GM12878 (cell line): ENCODE measurements around the gene ANKRD33B.

ENCODE experiments used
- CTCF ChIP-seq, 3 experiments: IDR thresholded peaks in 2 of 3; conservative IDR thresholded peaks in 1 of 3; 2 replicates each; pipeline ENCODE4 v1.5.1; 2011; ENCODE audit warnings: low read depth in 3 of 3, low read length in 3 of 3, mild to moderate bottlenecking in 3 of 3, control low read depth in 2 of 3, moderate library complexity in 2 of 3, inconsistent platforms in 1 of 3, mixed read lengths in 1 of 3; ENCODE audit not compliant: control insufficient read depth in 2 of 3, insufficient read depth in 1 of 3; ENCODE audit errors: extremely low read depth in 1 of 3
- ELK1 ChIP-seq: IDR thresholded peaks from 2 replicates; pipeline ENCODE4 v1.6.1; 2012; ENCODE audit warnings: low read depth, low read length, improper control_type of control experiment
- NFYB ChIP-seq: IDR thresholded peaks from 2 replicates; pipeline ENCODE4 v1.6.1; 2011; ENCODE audit warnings: low read depth, mild to moderate bottlenecking, low read length, improper control_type of control experiment, moderate library complexity; ENCODE audit not compliant: insufficient read depth

GRCh38 chr5:10595672-10596309 lies 31.9 kb downstream of the ANKRD33B start:
- TF ChIP-seq CTCF (IDR thresholded peaks at IDR 0.05 in 2 of 3, conservative IDR thresholded peaks at IDR 0.05 in 1 of 3; ENCODE audit: control insufficient read depth in 2 of 3, extremely low read depth in 1 of 3, insufficient read depth in 1 of 3, low read depth in 3 of 3, low read length in 3 of 3), result no peak
- TF ChIP-seq NFYB, result no peak
- TF ChIP-seq ELK1, result no peak
